ENCODE measurements around the gene TMC8. TPM values are rescaled to one million over a fixed set of nuclear protein-coding genes. Genes with fewer than 3 reads are reported as not detected.

Gene TMC8
- total and polyA plus RNA-seq, 2 of the 8 experiments (the other 6 are each of a cell fraction or from before 2014, with no cell fraction given), result 1.00 to 2.8 TPM

- DNase-seq (ENCODE audit: low read depth in 1 of 2, low spot score in 2 of 2) (no peak), FAIRE-seq (no peak)
- Histone ChIP-seq H2BK15ac (ENCODE audit: low read length) (no peak overlapping the region), H3K9ac (replicated peaks in 1 of 4; ENCODE audit: extremely low read depth in 1 of 4, low read depth in 3 of 4, low read length in 3 of 4) (no peak overlapping the region; a peak in 1 of 7 replicates), H3K36me3 (ENCODE audit: control insufficient read depth in 2 of 4, insufficient read depth in 4 of 4, low read length in 3 of 4) (peaks cover 0 to 4% (median 0%) of the 10 kb centered on the region in 4 experiments; a peak in 1 of 8 replicates), H3K79me1 (ENCODE audit: low read depth, low read length) (no peaks in the 10 kb centered on the region), H3K56ac (replicated peaks; ENCODE audit: insufficient read length, low read depth, low read length) (no peak overlapping the region), H2AFZ (ENCODE audit: low read length) (no peak overlapping the region), H4K8ac (ENCODE audit: extremely low read depth, insufficient read depth, low read length) (0 out of 2 replicates have a peak overlapping the region, but pooled peaks have one; percentile 35), H3K23me2 (ENCODE audit: low read depth, low read length) (no peaks in the 10 kb centered on the region), H4K91ac (replicated peaks; ENCODE audit: insufficient read length, low read length) (no peak overlapping the region), H2BK12ac (ENCODE audit: low read depth, low read length) (no peak overlapping the region), H4K20me1 (replicated peaks in 1 of 2; ENCODE audit: control insufficient read depth in 1 of 2, insufficient read depth in 2 of 2, low read length in 2 of 2) (peaks cover 2 to 3% of the 10 kb centered on the region in 2 experiments), H3K27me3 (replicated peaks in 1 of 4; ENCODE audit: control insufficient read depth in 3 of 4, extremely low read depth in 1 of 4, insufficient read depth in 3 of 4, low read length in 3 of 4) (no peaks in the 10 kb centered on the region), H2AK5ac (ENCODE audit: low read depth, low read length) (no peak overlapping the region), H4K5ac (ENCODE audit: insufficient read length, low read depth, low read length) (no peak overlapping the region), H3K9me3 (ENCODE audit: insufficient read depth in 2 of 2, low read depth in 1 of 2, low read length in 1 of 2) (no peaks in the 10 kb centered on the region), H3K4me1 (replicated peaks in 1 of 4; ENCODE audit: control insufficient read depth in 3 of 4, insufficient read depth in 4 of 4, low read length in 3 of 4) (no peaks in the 10 kb centered on the region; a peak in 1 of 7 replicates), H3K14ac (ENCODE audit: insufficient read length) (no peak overlapping the region), H3K23ac (ENCODE audit: insufficient read length) (no peak overlapping the region), H3K79me2 (ENCODE audit: control insufficient read depth in 1 of 2, insufficient read depth in 2 of 2, low read length in 2 of 2) (no peaks in the 10 kb centered on the region), H3K4me2 (ENCODE audit: insufficient read depth in 1 of 2, low read depth in 2 of 2, low read length in 2 of 2) (no peak overlapping the region), H2BK120ac (replicated peaks; ENCODE audit: low read depth, low read length) (no peak overlapping the region), H3K4me3 (ENCODE audit: extremely low read depth in 1 of 4, insufficient read depth in 2 of 4, low read depth in 3 of 4, low read length in 4 of 4) (no peak overlapping the region), H3K18ac (ENCODE audit: extremely low read depth, low read length) (no peak overlapping the region), H2BK20ac (ENCODE audit: low read length) (no peak overlapping the region), H3K27ac (ENCODE audit: low read depth, low read length) (no peak overlapping the region), H3K4ac (replicated peaks; ENCODE audit: insufficient read length, low read depth, low read length) (no peak overlapping the region), H2BK5ac (ENCODE audit: low read depth, low read length) (no peak overlapping the region)
- ChIA-PET CTCF (ENCODE audit: partially characterized antibody) (interaction anchor here (0.7 to 5.2 kb wide), 10 partner anchors 20 to 140 kb away, joined by 3 to 33 read pairs (median 4); partner anchors contain the start of gene TMC8), POLR2A (ENCODE audit: partially characterized antibody) (interaction anchor here (1.3 to 1.4 kb wide), 3 partner anchors 19 to 63 kb away, joined by 3 to 5 read pairs (median 4); partner anchors contain the start of gene TMC8)
- TF ChIP-seq POLR2AphosphoS5 (IDR thresholded peaks at IDR 0.05; ENCODE audit: low read depth, low read length) (peak; percentile 14; the same call in 1 of the 2 replicates), KDM1A (IDR thresholded peaks at IDR 0.05; ENCODE audit: borderline replicate concordance, low read length) (no peak)
- 86% methylated on average over 18 of the region's 19 CpGs; no CpG with 5 or more reads in 1 of the 2 experiments for WGBS, 2 experiments (ENCODE audit: extremely low coverage in 1 of 2, insufficient coverage in 1 of 2, insufficient read length in 1 of 2, insufficient replicate concordance in 2 of 2, low coverage in 1 of 2, low lambda C conversion rate in 2 of 2, missing lambda C conversion rate in 1 of 2)
Measured at GRCh38 chr17:78111016-78111726, 19.4 kb upstream of the TMC8 start.

Measured in H1 (cell line).